ENCODE measurements around the gene DCN.

The DCN gene

GRCh38 chr12:91100906-91101305, 81.7 kb downstream of the DCN start:
- Histone ChIP-seq H4K20me1 (ENCODE audit: insufficient read depth, low read length) (no peaks in the 10 kb centered on the region), H2AFZ (ENCODE audit: low read length) (no peak overlapping the region), H3F3A (ENCODE audit: insufficient read depth, low read length) (no peaks in the 10 kb centered on the region), H3K4me1 (ENCODE audit: insufficient read depth, low read length, severe bottlenecking) (no peaks in the 10 kb centered on the region), H3K27ac (ENCODE audit: low read depth, low read length, poor library complexity, severe bottlenecking) (no peak overlapping the region), H3K9me3 (ENCODE audit: low read length) (no peaks in the 10 kb centered on the region), H3K4me3 (ENCODE audit: low read depth, low read length, poor library complexity, severe bottlenecking) (no peak overlapping the region), H3K9ac (ENCODE audit: low read length) (no peak overlapping the region), H3K36me3 (ENCODE audit: insufficient read depth, low read length) (no peaks in the 10 kb centered on the region), H3K27me3 (ENCODE audit: insufficient read depth, low read length) (no peaks in the 10 kb centered on the region), H3K9me2 (ENCODE audit: low read depth, low read length) (no peaks in the 10 kb centered on the region), H3K79me2 (ENCODE audit: insufficient read depth, low read length) (no peaks in the 10 kb centered on the region), H3K4me2 (ENCODE audit: low read length) (no peak overlapping the region)
- TF ChIP-seq EZH2 (IDR thresholded peaks at IDR 0.05; ENCODE audit: borderline replicate concordance, low read length), result no peak
- TF ChIP-seq CTCF (IDR thresholded peaks at IDR 0.05; ENCODE audit: low read length), result no peak

GRCh38 chr12:91099836-91100235, 82.8 kb downstream of the DCN start:
- H3K36me3 ChIP-seq (ENCODE audit: insufficient read depth, low read length), result no peaks in the 10 kb centered on the region
- TF ChIP-seq CTCF (IDR thresholded peaks at IDR 0.05; ENCODE audit: low read length), result no peak
- no peaks in the 10 kb centered on the region for H4K20me1 ChIP-seq (ENCODE audit: insufficient read depth, low read length)
- H3K4me2 ChIP-seq (ENCODE audit: low read length), result no peak overlapping the region
- no peaks in the 10 kb centered on the region for H3K27me3 ChIP-seq (ENCODE audit: insufficient read depth, low read length)
- no peak overlapping the region for H3K9ac ChIP-seq (ENCODE audit: low read length)
- H3K79me2 ChIP-seq (ENCODE audit: insufficient read depth, low read length), result no peaks in the 10 kb centered on the region
- no peaks in the 10 kb centered on the region for H3K4me1 ChIP-seq (ENCODE audit: insufficient read depth, low read length, severe bottlenecking)
- no peak overlapping the region for H3K4me3 ChIP-seq (ENCODE audit: low read depth, low read length, poor library complexity, severe bottlenecking)
- no peak overlapping the region for H2AFZ ChIP-seq (ENCODE audit: low read length)
- no peaks in the 10 kb centered on the region for H3K9me3 ChIP-seq (ENCODE audit: low read length)
- no peak overlapping the region for H3K27ac ChIP-seq (ENCODE audit: low read depth, low read length, poor library complexity, severe bottlenecking)
- no peaks in the 10 kb centered on the region for H3F3A ChIP-seq (ENCODE audit: insufficient read depth, low read length)
- H3K9me2 ChIP-seq (ENCODE audit: low read depth, low read length), result no peaks in the 10 kb centered on the region

DNA sequence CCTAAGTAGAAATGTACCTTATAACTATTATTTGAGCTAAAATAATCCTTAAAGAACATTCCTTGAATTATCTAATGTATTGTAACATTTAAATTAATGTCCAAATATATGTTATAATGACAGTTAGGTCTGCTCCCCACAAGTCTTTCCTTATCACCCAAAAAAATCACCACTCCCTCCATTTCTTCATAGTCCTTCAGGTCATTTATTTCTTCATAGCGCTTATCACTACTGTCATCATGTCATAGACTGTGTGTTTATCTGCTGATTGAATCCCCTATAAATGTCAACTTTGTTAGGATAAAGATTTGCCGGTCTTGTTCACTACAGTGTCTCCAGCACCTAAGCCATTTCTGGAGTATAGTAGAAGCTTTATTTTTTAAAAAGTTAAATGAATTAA, 83.3 kb downstream of the DCN start:
- Histone ChIP-seq H3K9me2 (ENCODE audit: low read depth, low read length) (no peaks in the 10 kb centered on the region), H3K4me1 (ENCODE audit: insufficient read depth, low read length, severe bottlenecking) (no peaks in the 10 kb centered on the region), H3K4me3 (ENCODE audit: low read depth, low read length, poor library complexity, severe bottlenecking) (no peak overlapping the region), H4K20me1 (ENCODE audit: insufficient read depth, low read length) (no peaks in the 10 kb centered on the region), H2AFZ (ENCODE audit: low read length) (no peak overlapping the region), H3K9ac (ENCODE audit: low read length) (no peak overlapping the region), H3K4me2 (ENCODE audit: low read length) (no peak overlapping the region), H3K79me2 (ENCODE audit: insufficient read depth, low read length) (no peaks in the 10 kb centered on the region), H3K27ac (ENCODE audit: low read depth, low read length, poor library complexity, severe bottlenecking) (no peak overlapping the region), H3K27me3 (ENCODE audit: insufficient read depth, low read length) (no peaks in the 10 kb centered on the region), H3K9me3 (ENCODE audit: low read length) (no peaks in the 10 kb centered on the region), H3F3A (ENCODE audit: insufficient read depth, low read length) (no peaks in the 10 kb centered on the region), H3K36me3 (ENCODE audit: insufficient read depth, low read length) (no peaks in the 10 kb centered on the region)
- no peak for TF ChIP-seq EZH2 (IDR thresholded peaks at IDR 0.05; ENCODE audit: borderline replicate concordance, low read length)
- no peak for TF ChIP-seq CTCF (IDR thresholded peaks at IDR 0.05; ENCODE audit: low read length)
